SK-N-MC (cell line): ENCODE data around the gene SPATA45.

ENCODE experiments used
- EZH2 ChIP-seq: fragments of 200-600 bp; sonication (generic); IDR thresholded peaks from one replicate; pipeline ENCODE4 v1.6.1; 2017; ENCODE audit warnings: antibody characterized with exemption
- FOXP2 ChIP-seq: optimal IDR thresholded peaks from 2 replicates; pipeline ENCODE3; 2011; ENCODE audit warnings: mild to moderate bottlenecking, moderate library complexity; ENCODE audit not compliant: insufficient read depth; ENCODE audit errors: extremely low read length, control extremely low read depth
- POLR2AphosphoS5 ChIP-seq: IDR thresholded peaks from 2 replicates; pipeline ENCODE4 v1.6.1; 2012; ENCODE audit warnings: mild to moderate bottlenecking, low read depth, low read length, borderline replicate concordance

GRCh38 chr1:212783976-212784375, 63.5 kb downstream of the SPATA45 start:
- TF ChIP-seq POLR2AphosphoS5 (no peak), FOXP2 (no peak), EZH2 (no peak)
